ENCODE measurements around the gene EARS2.

DNA sequence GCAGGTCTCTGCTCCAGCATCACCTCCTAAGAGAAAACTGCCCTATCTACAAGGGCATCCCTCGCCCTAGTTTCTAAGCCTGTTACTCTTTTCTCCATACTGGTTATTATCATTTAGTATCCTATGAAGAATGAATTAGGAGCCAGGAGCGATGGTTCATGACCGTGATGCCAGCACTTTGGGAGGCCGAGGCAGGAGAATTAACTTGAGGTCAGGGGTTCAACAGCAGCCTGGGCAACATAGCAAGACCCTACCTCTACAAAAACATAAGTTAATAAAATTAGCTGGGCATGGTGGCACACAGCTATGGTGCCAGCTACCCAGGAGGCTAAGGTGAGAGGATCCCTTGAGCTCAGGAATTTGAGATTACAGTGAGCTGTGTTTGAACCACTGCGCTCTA, 7.2 kb downstream of the EARS2 start:
- TF ChIP-seq FOXA1 (IDR thresholded peaks at IDR 0.05) (no peak), LEF1 (IDR thresholded peaks at IDR 0.05; ENCODE audit: borderline replicate concordance) (no peak), HDGF (IDR thresholded peaks at IDR 0.05; ENCODE audit: borderline replicate concordance) (no peak), ZNF384 (IDR thresholded peaks at IDR 0.05) (no peak)
- TF ChIP-seq, protein P1, sequence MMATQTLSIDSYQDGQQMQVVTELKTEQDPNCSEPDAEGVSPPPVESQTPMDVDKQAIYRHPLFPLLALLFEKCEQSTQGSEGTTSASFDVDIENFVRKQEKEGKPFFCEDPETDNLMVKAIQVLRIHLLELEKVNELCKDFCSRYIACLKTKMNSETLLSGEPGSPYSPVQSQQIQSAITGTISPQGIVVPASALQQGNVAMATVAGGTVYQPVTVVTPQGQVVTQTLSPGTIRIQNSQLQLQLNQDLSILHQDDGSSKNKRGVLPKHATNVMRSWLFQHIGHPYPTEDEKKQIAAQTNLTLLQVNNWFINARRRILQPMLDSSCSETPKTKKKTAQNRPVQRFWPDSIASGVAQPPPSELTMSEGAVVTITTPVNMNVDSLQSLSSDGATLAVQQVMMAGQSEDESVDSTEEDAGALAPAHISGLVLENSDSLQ (IDR thresholded peaks at IDR 0.05), result no peak
